GM21381 (cell line): ENCODE data around the gene PCED1B.

Source experiments
- ATAC-seq: cut with Tn5 transposase; IDR thresholded peaks from one replicate; pipeline ENCODE4 v1.9.1; 2021; ENCODE audit warnings: mild to moderate bottlenecking, moderate library complexity; ENCODE audit not compliant: unreplicated experiment

Gene PCED1B

GRCh38 chr12:47224563-47225133 lies 145.2 kb downstream of the PCED1B start:
- no peak for ATAC-seq

GRCh38 chr12:47225356-47225755 lies 145.9 kb downstream of the PCED1B start:
- ATAC-seq: no peak

- no peak for ATAC-seq
These were observed 146.8 kb downstream of the PCED1B start for GRCh38 chr12:47226199-47226598.

- no peak for ATAC-seq
These were observed 149.4 kb downstream of the PCED1B start for GRCh38 chr12:47228802-47229201.

GRCh38 chr12:47231456-47231855 lies 152.0 kb downstream of the PCED1B start:
- no peak for ATAC-seq

- ATAC-seq: no peak
These were observed 155.2 kb downstream of the PCED1B start for GRCh38 chr12:47234576-47235141.

- ATAC-seq: no peak
These were observed 156.0 kb downstream of the PCED1B start for GRCh38 chr12:47235258-47236040.

GRCh38 chr12:47236109-47236714 lies 156.8 kb downstream of the PCED1B start:
- no peak for ATAC-seq

- ATAC-seq: no peak
These were observed 158.4 kb downstream of the PCED1B start for GRCh38 chr12:47237751-47238211.

- ATAC-seq: no peak
These were observed 159.3 kb downstream of the PCED1B start for GRCh38 chr12:47238669-47239114.

- no peak for ATAC-seq
These were observed 163.0 kb downstream of the PCED1B start for GRCh38 chr12:47242426-47242825.

- ATAC-seq: no peak
These were observed 165.4 kb downstream of the PCED1B start for GRCh38 chr12:47244835-47245234.

- ATAC-seq: no peak
These were observed 166.2 kb downstream of the PCED1B start for GRCh38 chr12:47245623-47246022.

GRCh38 chr12:47247418-47247817 lies 168.0 kb downstream of the PCED1B start:
- ATAC-seq: no peak

- no peak for ATAC-seq
These were observed 169.7 kb downstream of the PCED1B start for GRCh38 chr12:47249082-47249481.

GRCh38 chr12:47249719-47250357 lies 170.4 kb downstream of the PCED1B start:
- no peak for ATAC-seq

GRCh38 chr12:47251919-47252318 lies 172.5 kb downstream of the PCED1B start:
- ATAC-seq: no peak

- no peak for ATAC-seq
These were observed 185.5 kb downstream of the PCED1B start for GRCh38 chr12:47264951-47265350.

- no peak for ATAC-seq
These were observed 186.0 kb downstream of the PCED1B start for GRCh38 chr12:47265391-47265790.

GRCh38 chr12:47267571-47267970 lies 188.2 kb downstream of the PCED1B start:
- no peak for ATAC-seq
